HG03521 (cell line): ENCODE data around the gene STX4.

Source experiments
- ATAC-seq: cut with Tn5 transposase; IDR thresholded peaks from one replicate; pipeline ENCODE4 v1.9.1; 2021; ENCODE audit warnings: mild to moderate bottlenecking, moderate library complexity; ENCODE audit not compliant: unreplicated experiment

STX4 gene

GRCh38 chr16:31063843-31064611 lies 30.7 kb downstream of the STX4 start:
- ATAC-seq = no peak

GRCh38 chr16:31064882-31065461 lies 31.6 kb downstream of the STX4 start:
- ATAC-seq = no peak

DNA sequence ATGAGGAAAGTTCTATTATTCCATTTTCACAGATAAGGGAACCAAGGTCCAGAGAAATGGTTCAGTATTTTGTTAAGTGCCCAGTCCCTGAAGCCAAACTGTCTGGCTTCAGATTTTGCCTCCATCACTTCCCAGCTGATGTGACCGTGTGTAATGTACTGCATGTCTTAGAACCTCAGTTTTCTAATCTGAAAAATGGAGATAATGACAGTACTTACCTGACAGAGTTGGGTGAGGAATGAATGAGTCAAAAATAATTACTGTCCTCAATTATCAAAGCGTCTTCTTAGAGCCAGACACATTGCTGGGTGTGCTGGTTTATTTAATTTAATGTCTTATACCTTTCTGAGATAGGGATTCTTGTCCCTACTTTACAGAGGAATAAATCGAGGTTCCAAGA lies 34.0 kb downstream of the STX4 start:
- no peak for ATAC-seq

DNA sequence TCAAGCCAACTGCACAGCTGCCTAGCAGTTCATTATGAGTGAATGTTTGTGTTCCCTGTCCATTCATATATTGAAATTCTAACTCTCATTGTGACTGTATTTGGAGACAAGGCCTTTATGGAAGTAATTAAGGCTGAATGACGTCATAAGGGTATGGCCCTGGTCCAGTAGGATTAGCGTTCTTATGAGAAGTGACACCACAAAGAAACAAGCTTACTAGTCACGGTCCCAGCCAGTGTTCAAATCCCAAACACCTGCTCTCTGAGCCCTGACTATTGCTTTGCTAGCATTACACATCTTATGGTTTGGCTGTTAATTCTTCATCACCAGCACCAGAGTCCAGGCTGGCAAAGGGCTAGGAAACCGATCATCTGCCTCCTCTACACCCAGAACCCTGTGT lies 38.5 kb downstream of the STX4 start:
- ATAC-seq = no peak

GRCh38 chr16:31072540-31073141 lies 39.3 kb downstream of the STX4 start:
- ATAC-seq = peak; percentile 4

DNA sequence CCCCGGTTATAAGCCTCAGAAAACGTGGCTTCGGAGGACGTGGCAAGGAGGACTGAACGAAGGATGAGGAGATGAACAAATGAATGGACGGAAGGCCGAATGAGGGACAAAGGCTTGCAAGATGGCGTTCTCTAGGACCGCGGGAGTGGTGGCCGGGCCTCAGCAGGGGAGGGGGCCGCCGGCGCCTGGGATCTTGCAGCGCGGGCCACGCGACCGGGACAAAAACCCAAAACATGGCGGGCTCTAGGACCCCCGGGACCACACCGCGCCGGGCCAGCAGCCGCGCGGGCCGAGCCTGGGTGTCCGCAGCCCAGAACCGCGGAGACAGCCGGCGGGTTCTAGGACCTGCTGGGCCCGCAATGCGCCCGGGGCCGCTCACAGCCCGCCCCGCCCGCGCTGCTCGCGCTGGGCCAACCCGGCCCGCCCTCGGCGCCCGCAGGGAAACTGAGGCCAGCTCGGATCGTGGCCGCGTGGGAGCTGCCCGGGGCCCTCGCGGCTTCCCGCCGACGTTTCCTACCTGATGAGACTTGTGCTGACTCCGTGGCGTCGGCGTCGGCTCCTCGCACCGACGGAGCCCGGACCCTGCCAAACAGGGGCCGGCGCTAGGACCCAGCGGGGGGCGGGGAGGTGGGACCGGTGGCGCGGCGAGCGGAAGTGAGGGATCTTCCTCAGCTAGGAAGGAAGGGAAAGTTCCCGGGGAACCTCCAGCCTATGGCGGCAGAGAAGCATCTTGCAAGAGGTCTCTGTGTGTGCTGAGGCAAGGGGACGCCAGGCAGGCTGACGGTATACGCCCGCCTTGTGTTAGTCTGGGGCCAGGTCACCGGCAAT lies 40.0 kb downstream of the STX4 start:
- ATAC-seq = peak; percentile 46

GRCh38 chr16:31073970-31074813 lies 40.8 kb downstream of the STX4 start, which contains the start of the genes ZNF646 and ZNF668:
Gene ZNF646 (plus strand): TSS chr16:31074422. CDS start chr16:31076325, 1,903 bp downstream.
Gene ZNF668 (minus strand): TSS chr16:31074240. CDS start chr16:31064459, 9,781 bp downstream.
- peak; percentile 61 for ATAC-seq

DNA sequence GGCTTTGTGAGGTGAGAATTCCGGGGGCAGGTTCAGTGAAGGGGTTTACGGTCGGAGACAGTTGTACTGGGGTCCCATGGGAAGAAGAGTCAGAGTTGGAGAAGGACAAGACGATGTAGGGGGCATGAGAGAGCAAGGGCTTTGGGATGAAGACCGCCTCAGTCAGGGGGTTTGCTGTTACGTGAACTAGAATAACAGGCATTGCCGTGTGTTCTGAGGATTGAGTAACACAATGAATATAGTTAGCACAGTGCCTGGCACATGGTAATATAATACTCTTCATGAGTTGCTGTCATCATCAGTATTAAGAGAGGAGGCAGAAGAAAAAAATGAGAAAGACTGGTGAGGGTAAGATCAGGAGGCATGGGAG lies 41.4 kb downstream of the STX4 start:
- ATAC-seq = no peak

GRCh38 chr16:31076319-31076718 lies 43.0 kb downstream of the STX4 start:
- no peak for ATAC-seq

DNA sequence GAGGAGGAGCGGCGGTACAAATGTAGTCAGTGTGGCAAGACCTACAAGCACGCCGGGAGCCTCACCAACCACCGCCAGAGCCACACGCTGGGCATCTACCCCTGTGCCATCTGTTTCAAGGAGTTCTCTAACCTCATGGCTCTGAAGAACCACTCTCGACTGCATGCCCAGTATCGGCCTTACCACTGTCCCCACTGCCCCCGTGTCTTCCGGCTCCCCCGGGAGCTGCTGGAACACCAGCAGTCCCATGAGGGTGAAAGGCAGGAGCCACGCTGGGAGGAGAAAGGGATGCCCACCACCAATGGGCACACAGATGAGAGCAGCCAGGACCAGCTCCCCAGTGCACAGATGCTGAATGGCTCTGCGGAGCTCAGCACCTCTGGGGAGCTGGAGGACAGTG lies 43.7 kb downstream of the STX4 start:
- ATAC-seq = no peak

DNA sequence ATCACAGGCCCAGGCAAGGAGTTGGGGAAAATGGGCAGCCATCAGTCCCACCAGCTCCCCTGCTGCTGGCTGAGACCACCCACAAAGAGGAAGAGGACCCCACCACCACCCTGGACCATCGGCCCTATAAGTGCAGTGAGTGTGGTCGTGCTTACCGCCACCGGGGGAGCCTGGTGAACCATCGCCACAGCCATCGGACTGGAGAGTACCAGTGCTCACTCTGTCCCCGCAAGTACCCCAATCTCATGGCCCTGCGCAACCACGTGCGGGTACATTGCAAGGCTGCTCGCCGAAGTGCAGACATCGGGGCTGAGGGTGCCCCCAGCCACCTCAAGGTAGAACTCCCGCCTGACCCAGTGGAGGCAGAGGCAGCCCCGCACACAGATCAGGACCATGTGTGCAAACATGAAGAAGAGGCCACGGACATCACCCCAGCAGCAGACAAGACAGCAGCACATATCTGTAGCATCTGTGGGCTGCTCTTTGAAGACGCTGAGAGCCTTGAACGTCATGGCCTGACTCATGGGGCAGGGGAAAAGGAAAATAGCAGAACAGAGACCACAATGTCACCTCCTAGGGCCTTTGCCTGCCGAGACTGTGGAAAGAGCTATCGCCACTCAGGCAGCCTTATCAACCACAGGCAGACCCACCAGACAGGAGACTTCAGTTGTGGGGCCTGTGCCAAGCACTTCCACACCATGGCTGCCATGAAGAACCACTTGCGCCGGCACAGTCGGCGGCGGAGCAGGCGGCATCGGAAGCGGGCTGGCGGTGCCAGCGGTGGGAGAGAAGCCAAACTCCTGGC lies 44.4 kb downstream of the STX4 start:
- no peak for ATAC-seq

DNA sequence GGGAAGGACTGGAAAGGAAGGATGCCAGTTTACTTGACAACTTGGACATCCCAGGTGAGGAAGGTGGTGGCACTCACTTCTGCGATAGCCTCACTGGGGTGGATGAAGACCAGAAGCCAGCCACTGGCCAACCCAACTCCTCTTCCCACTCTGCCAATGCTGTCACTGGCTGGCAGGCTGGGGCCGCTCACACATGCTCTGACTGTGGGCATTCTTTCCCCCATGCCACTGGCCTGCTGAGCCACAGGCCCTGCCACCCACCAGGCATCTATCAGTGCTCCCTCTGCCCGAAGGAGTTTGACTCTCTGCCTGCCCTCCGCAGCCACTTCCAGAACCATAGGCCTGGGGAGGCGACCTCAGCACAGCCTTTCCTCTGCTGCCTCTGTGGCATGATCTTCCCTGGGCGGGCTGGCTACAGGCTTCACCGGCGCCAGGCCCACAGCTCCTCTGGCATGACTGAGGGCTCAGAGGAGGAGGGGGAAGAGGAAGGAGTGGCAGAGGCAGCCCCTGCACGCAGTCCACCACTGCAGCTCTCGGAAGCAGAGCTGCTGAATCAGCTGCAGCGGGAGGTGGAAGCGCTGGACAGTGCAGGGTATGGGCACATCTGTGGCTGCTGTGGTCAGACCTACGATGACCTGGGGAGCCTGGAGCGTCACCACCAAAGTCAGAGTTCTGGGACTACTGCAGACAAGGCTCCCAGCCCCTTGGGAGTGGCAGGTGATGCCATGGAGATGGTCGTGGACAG lies 45.4 kb downstream of the STX4 start:
- ATAC-seq = no peak

DNA sequence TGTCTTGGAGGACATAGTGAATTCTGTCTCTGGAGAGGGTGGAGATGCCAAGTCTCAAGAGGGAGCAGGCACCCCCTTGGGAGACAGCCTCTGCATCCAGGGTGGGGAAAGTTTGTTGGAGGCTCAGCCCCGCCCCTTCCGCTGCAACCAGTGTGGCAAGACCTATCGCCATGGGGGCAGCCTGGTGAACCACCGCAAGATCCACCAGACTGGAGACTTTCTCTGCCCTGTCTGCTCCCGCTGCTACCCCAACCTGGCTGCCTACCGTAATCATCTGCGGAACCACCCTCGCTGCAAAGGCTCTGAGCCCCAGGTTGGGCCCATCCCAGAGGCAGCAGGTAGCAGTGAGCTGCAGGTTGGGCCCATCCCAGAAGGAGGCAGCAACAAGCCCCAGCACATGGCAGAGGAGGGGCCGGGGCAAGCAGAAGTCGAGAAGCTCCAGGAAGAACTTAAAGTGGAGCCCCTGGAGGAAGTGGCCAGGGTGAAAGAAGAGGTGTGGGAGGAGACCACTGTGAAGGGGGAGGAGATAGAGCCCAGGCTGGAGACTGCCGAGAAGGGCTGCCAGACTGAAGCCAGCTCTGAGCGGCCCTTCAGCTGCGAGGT lies 46.1 kb downstream of the STX4 start:
- ATAC-seq = no peak

- ATAC-seq = no peak
These were observed 46.8 kb downstream of the STX4 start for GRCh38 chr16:31080035-31080629.

GRCh38 chr16:31080756-31081419 lies 47.5 kb downstream of the STX4 start:
- no peak for ATAC-seq

GRCh38 chr16:31081428-31082351 lies 48.3 kb downstream of the STX4 start:
- ATAC-seq = no peak
